ENCODE data around the gene SUPT4H1. TPM values are rescaled to one million over a fixed set of nuclear protein-coding genes. Genes with fewer than 3 reads are reported as not detected.
A peak's percentile ranks its signal among the peaks of the same experiment; 100 is the strongest.

The SUPT4H1 gene
- polyA plus RNA-seq, 1 donor (not counting 4 experiments of a cell fraction or from before 2014, with no cell fraction given): 206 TPM

DNA sequence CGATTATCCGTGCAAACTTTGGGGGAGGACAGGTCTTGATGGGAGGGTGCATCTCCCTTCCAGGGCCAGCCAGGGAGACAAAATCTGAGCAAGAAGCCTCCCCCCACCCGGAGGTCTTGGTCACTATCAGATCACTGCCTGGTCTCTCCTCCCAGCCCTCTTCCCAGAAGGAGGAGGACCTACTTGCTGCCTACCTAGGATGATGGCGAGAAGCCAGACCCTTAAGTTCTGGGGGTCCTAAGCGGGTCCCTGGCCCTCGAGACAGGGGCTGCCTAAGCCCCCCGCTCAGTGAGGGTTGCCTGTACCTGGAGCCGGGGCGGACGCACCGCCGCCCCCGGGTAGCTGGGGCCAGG lies 28.0 kb downstream of the SUPT4H1 start:
- DNase-seq (ENCODE audit: low read depth, low spot score) (no peak), FAIRE-seq (no peak)
- H3K27me3 ChIP-seq (ENCODE audit: control insufficient read depth, extremely low read depth, insufficient read depth, low read length): peaks cover 60% of the 10 kb centered on the region
- dilution Hi-C loops (cut with MboI; ENCODE audit: extremely low pct_ligation_motif_present, low sequenced_read_pairs): no loop called here
- no peaks in the 10 kb centered on the region for H3K9me3 ChIP-seq (ENCODE audit: control insufficient read depth, low read depth, low read length)
- H3K79me2 ChIP-seq (ENCODE audit: control insufficient read depth, insufficient read depth, low read length): no peaks in the 10 kb centered on the region
- H3K4me2 ChIP-seq (ENCODE audit: control insufficient read depth, extremely low read depth, insufficient read depth, low read depth, low read length): peak overlapping the region; percentile 80
- H4K20me1 ChIP-seq (ENCODE audit: control insufficient read depth, extremely low read depth, insufficient read depth, low read length): no peaks in the 10 kb centered on the region
- TF ChIP-seq, protein P1, sequence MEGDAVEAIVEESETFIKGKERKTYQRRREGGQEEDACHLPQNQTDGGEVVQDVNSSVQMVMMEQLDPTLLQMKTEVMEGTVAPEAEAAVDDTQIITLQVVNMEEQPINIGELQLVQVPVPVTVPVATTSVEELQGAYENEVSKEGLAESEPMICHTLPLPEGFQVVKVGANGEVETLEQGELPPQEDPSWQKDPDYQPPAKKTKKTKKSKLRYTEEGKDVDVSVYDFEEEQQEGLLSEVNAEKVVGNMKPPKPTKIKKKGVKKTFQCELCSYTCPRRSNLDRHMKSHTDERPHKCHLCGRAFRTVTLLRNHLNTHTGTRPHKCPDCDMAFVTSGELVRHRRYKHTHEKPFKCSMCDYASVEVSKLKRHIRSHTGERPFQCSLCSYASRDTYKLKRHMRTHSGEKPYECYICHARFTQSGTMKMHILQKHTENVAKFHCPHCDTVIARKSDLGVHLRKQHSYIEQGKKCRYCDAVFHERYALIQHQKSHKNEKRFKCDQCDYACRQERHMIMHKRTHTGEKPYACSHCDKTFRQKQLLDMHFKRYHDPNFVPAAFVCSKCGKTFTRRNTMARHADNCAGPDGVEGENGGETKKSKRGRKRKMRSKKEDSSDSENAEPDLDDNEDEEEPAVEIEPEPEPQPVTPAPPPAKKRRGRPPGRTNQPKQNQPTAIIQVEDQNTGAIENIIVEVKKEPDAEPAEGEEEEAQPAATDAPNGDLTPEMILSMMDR (optimal IDR thresholded peaks at IDR 0.05 in 1 of 3, IDR thresholded peaks at IDR 0.05 in 1 of 3, conservative IDR thresholded peaks at IDR 0.05 in 1 of 3; ENCODE audit: extremely low read depth in 1 of 3, insufficient read depth in 2 of 3, low read length in 3 of 3): no peak
- TF ChIP-seq EZH2 (IDR thresholded peaks at IDR 0.05; ENCODE audit: low read length): peak; percentile 39
- H3K27ac ChIP-seq (ENCODE audit: control insufficient read depth, insufficient read depth, low read length): no peak overlapping the region
- H3K4me1 ChIP-seq (ENCODE audit: control insufficient read depth, extremely low read depth, insufficient read depth, low read length): peaks cover 3% of the 10 kb centered on the region
- no peak overlapping the region for H3K9ac ChIP-seq (ENCODE audit: control insufficient read depth, extremely low read depth, insufficient read depth, low read length)
- H2AFZ ChIP-seq (ENCODE audit: control insufficient read depth, low read length): no peak overlapping the region
- peak overlapping the region in 1 of 3 experiments; percentile 32 for H3K4me3 ChIP-seq (ENCODE audit: control insufficient read depth in 2 of 3, extremely low read depth in 1 of 3, insufficient read depth in 2 of 3, low read depth in 1 of 3, low read length in 3 of 3)
- H3K36me3 ChIP-seq (ENCODE audit: control insufficient read depth in 2 of 2, extremely low read depth in 1 of 2, insufficient read depth in 2 of 2, low read length in 2 of 2): no peaks in the 10 kb centered on the region
- no peaks in the 10 kb centered on the region for H3K9me1 ChIP-seq (ENCODE audit: control insufficient read depth, extremely low read depth, insufficient read depth, low read length)

DNA sequence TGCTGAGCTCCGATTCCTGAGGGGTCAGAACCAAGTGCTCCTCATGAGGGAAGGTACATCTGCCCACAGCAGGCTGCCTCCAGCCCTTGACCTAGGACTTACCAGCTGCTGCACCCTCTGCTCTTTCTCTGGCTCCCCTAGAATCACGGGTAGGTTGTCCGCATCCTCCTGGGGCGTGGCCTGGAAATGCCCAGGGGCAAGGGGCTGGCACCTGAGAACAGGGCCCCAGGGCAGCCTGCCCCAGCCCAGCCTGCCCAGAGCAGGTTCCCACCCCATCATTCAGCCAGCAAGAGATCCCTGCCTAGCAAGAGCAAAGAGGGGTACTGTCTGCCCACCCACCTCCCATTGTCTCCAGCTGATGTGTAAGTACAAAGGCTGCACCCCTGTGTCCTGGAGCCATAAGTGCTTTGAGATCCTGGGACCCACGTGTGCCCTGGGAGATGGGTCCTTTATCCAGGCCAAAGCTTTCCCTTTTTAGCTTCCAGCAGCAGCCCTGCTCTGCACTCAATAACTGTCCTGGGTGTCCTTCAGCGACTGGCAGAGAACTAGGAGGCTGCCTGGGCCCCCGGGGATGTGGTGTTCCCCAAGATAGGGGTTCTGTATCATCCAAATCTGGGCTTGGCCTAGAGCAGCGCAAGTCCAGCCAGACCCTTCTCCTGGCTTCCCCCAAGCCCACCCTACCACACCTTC lies 28.5 kb downstream of the SUPT4H1 start:
- dilution Hi-C loops (cut with MboI; ENCODE audit: extremely low pct_ligation_motif_present, low sequenced_read_pairs): no loop called here

More for the DNA sequence above, 28.5 kb downstream of the SUPT4H1 start:
- H3K79me2 ChIP-seq (ENCODE audit: control insufficient read depth, insufficient read depth, low read length): no peaks in the 10 kb centered on the region
- no peaks in the 10 kb centered on the region for H3K9me3 ChIP-seq (ENCODE audit: control insufficient read depth, low read depth, low read length)
- peaks cover 3% of the 10 kb centered on the region for H3K4me1 ChIP-seq (ENCODE audit: control insufficient read depth, extremely low read depth, insufficient read depth, low read length)
- H3K27ac ChIP-seq (ENCODE audit: control insufficient read depth, insufficient read depth, low read length): no peak overlapping the region
- H3K9ac ChIP-seq (ENCODE audit: control insufficient read depth, extremely low read depth, insufficient read depth, low read length): no peak overlapping the region
- no peak overlapping the region for H3K4me3 ChIP-seq (ENCODE audit: control insufficient read depth in 2 of 3, extremely low read depth in 1 of 3, insufficient read depth in 2 of 3, low read depth in 1 of 3, low read length in 3 of 3)
- no peak overlapping the region for H3K4me2 ChIP-seq (ENCODE audit: control insufficient read depth, extremely low read depth, insufficient read depth, low read depth, low read length)
- DNase-seq (ENCODE audit: low read depth, low spot score) (no peak), FAIRE-seq (no peak)
- H3K36me3 ChIP-seq (ENCODE audit: control insufficient read depth in 2 of 2, extremely low read depth in 1 of 2, insufficient read depth in 2 of 2, low read length in 2 of 2): no peaks in the 10 kb centered on the region
- peaks cover 56% of the 10 kb centered on the region for H3K27me3 ChIP-seq (ENCODE audit: control insufficient read depth, extremely low read depth, insufficient read depth, low read length)
- H2AFZ ChIP-seq (ENCODE audit: control insufficient read depth, low read length): no peak overlapping the region
- no peaks in the 10 kb centered on the region for H3K9me1 ChIP-seq (ENCODE audit: control insufficient read depth, extremely low read depth, insufficient read depth, low read length)
- no peaks in the 10 kb centered on the region for H4K20me1 ChIP-seq (ENCODE audit: control insufficient read depth, extremely low read depth, insufficient read depth, low read length)
- TF ChIP-seq, protein P1 (optimal IDR thresholded peaks at IDR 0.05 in 1 of 3, IDR thresholded peaks at IDR 0.05 in 1 of 3, conservative IDR thresholded peaks at IDR 0.05 in 1 of 3; ENCODE audit: extremely low read depth in 1 of 3, insufficient read depth in 2 of 3, low read length in 3 of 3): no peak
- TF ChIP-seq EZH2 (IDR thresholded peaks at IDR 0.05; ENCODE audit: low read length): no peak
